NCI-H510A treated with DMSO at 0.1 percent for 48 hours (cell line): ENCODE results near the gene ST6GALNAC4.

Experiments used
- DNase-seq: peaks from one replicate; lab custom pipeline; 2025; lab: John Stamatoyannopoulos, UW

Gene ST6GALNAC4

GRCh38 chr9:127929625-127929979 is 12.8 kb upstream of the ST6GALNAC4 start:
- no peak for DNase-seq

- no peak for DNase-seq
Observed at GRCh38 chr9:127928676-127929624, 12.1 kb upstream of the ST6GALNAC4 start.

GRCh38 chr9:127927988-127928675 is 11.3 kb upstream of the ST6GALNAC4 start:
- DNase-seq: peak; percentile 67

GRCh38 chr9:127927201-127927987 is 10.6 kb upstream of the ST6GALNAC4 start:
- DNase-seq: peak; percentile 71

- DNase-seq: no peak
Observed at GRCh38 chr9:127926906-127927200, 10.0 kb upstream of the ST6GALNAC4 start.

- DNase-seq: no peak
Observed at GRCh38 chr9:127925959-127926905, 9.4 kb upstream of the ST6GALNAC4 start.

- no peak for DNase-seq
Observed at GRCh38 chr9:127924736-127925444, 8.0 kb upstream of the ST6GALNAC4 start.

- no peak for DNase-seq
Observed at GRCh38 chr9:127923771-127924170, 6.9 kb upstream of the ST6GALNAC4 start.

GRCh38 chr9:127923046-127923445 is 6.2 kb upstream of the ST6GALNAC4 start:
- DNase-seq: no peak

GRCh38 chr9:127921557-127922120 is 4.8 kb upstream of the ST6GALNAC4 start:
- peak; percentile 43 for DNase-seq

GRCh38 chr9:127920794-127921193 is 4.0 kb upstream of the ST6GALNAC4 start:
- DNase-seq: no peak

- no peak for DNase-seq
Observed at GRCh38 chr9:127919253-127919815, 2.5 kb upstream of the ST6GALNAC4 start.

GRCh38 chr9:127918183-127919107 is 1.6 kb upstream of the ST6GALNAC4 start:
- DNase-seq: no peak

- DNase-seq: no peak
Observed at GRCh38 chr9:127917603-127918002, 762 bp upstream of the ST6GALNAC4 start.

GRCh38 chr9:127915801-127916719 is 781 bp downstream of the ST6GALNAC4 start:
- peak; percentile 49 for DNase-seq

- DNase-seq: no peak
Observed at GRCh38 chr9:127915325-127915752, 1.5 kb downstream of the ST6GALNAC4 start.

GRCh38 chr9:127913682-127914081 is 3.2 kb downstream of the ST6GALNAC4 start:
- peak; percentile 39 for DNase-seq

- DNase-seq: peak; percentile 97
Observed at GRCh38 chr9:127912882-127913281, 4.0 kb downstream of the ST6GALNAC4 start.
